SK-N-MC (cell line): ENCODE results near the gene CEP85.

Experiments used
- EZH2 ChIP-seq: fragments of 200-600 bp; sonication (generic); IDR thresholded peaks from one replicate; pipeline ENCODE4 v1.6.1; 2017; ENCODE audit warnings: antibody characterized with exemption
- POLR2AphosphoS5 ChIP-seq: IDR thresholded peaks from 2 replicates; pipeline ENCODE4 v1.6.1; 2012; ENCODE audit warnings: mild to moderate bottlenecking, low read depth, low read length, borderline replicate concordance

DNA sequence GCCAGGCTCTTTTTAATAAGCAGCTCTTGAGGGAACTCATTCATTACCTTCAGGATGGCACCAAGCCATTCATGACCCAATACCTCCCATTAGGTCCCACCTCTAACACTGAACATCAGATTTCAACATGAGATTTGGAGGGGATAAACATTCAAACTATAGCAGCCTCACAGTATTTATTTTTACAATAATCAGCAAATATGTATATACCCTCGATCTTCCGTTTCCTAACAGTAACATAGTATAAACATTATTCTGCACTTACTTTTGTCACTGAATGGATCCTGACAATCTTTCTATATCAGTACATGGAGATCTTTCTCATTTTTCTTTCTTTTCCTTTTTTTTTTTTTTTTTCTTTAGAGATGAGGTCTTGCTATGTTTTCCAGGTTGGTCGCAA, 38.2 kb upstream of the CEP85 start:
- TF ChIP-seq POLR2AphosphoS5 (no peak), EZH2 (no peak)
